GM21529 (cell line): ENCODE measurements around the gene LRR1.
"Not testable (repeated sequence)": the region's sequence is repeated elsewhere in the genome, so short reads cannot be mapped to it uniquely, and the experiment has no call there.

Experiments
- ATAC-seq: cut with Tn5 transposase; IDR thresholded peaks from one replicate; pipeline ENCODE4 v1.9.1; 2021; ENCODE audit not compliant: unreplicated experiment

LRR1 gene

GRCh38 chr14:49623941-49624839 lies 25.4 kb downstream of the LRR1 start:
- no peak for ATAC-seq

- peak; percentile 74 for ATAC-seq
Measured at GRCh38 chr14:49633640-49634546, 35.2 kb downstream of the LRR1 start.

- ATAC-seq: peak; percentile 27
Measured at GRCh38 chr14:49634547-49635334, 36.0 kb downstream of the LRR1 start, which contains the start of gene DNAAF2. Gene DNAAF2, minus strand, starts transcription at chr14:49635244. Its CDS starts 95 bp downstream, at chr14:49635149.

- ATAC-seq: no peak
Measured at GRCh38 chr14:49636866-49637265, 38.1 kb downstream of the LRR1 start.

GRCh38 chr14:49637534-49638078 lies 38.9 kb downstream of the LRR1 start:
- ATAC-seq: no peak

- no peak for ATAC-seq
Measured at GRCh38 chr14:49640540-49641417, 42.0 kb downstream of the LRR1 start.

GRCh38 chr14:49641697-49642129 lies 43.0 kb downstream of the LRR1 start:
- ATAC-seq: peak; percentile 51

- peak; percentile 9 for ATAC-seq
Measured at GRCh38 chr14:49642163-49642562, 43.4 kb downstream of the LRR1 start.

GRCh38 chr14:49653508-49653907 lies 54.8 kb downstream of the LRR1 start:
- ATAC-seq: no peak

GRCh38 chr14:49654511-49654910 lies 55.8 kb downstream of the LRR1 start:
- ATAC-seq: no peak

GRCh38 chr14:49657500-49657899 lies 58.8 kb downstream of the LRR1 start:
- not testable (repeated sequence) for ATAC-seq

GRCh38 chr14:49659526-49660455 lies 61.1 kb downstream of the LRR1 start:
- ATAC-seq: no peak
